DOHH2 (cell line): ENCODE results near the gene EEPD1.

ENCODE experiments used
- H3F3A ChIP-seq: fragments of 200-600 bp; sonication (generic), shearing (Covaris generic); 2 replicates; pipeline ENCODE4 v1.6.0; 2016; ENCODE audit warnings: antibody characterized with exemption, mild to moderate bottlenecking; ENCODE audit not compliant: control insufficient read depth, insufficient read depth
- H3K27ac ChIP-seq: fragments of 200-600 bp; sonication (generic); 2 replicates; pipeline ENCODE4 v1.5.1; 2014; ENCODE audit warnings: low read depth, mild to moderate bottlenecking, low read length, moderate library complexity
- H3K27me3 ChIP-seq: fragments of 200-600 bp; sonication (generic); 2 replicates; pipeline ENCODE4 v1.6.1; 2014; ENCODE audit warnings: mild to moderate bottlenecking, low read length, mixed read lengths; ENCODE audit not compliant: control insufficient read depth
- H3K36me3 ChIP-seq: fragments of 200-600 bp; sonication (generic); 2 replicates; pipeline ENCODE4 v1.6.1; 2014; ENCODE audit warnings: mild to moderate bottlenecking, low read length, moderate library complexity, mixed read lengths; ENCODE audit not compliant: control insufficient read depth
- H3K4me1 ChIP-seq: fragments of 200-600 bp; sonication (generic); 2 replicates; pipeline ENCODE4 v1.6.1; 2014; ENCODE audit warnings: mild to moderate bottlenecking, low read length, mixed read lengths; ENCODE audit not compliant: control insufficient read depth
- H3K4me2 ChIP-seq: fragments of 200-600 bp; sonication (generic); 2 replicates; pipeline ENCODE4 v1.6.0; 2014; ENCODE audit warnings: mild to moderate bottlenecking, low read length, moderate library complexity
- H3K4me3 ChIP-seq: fragments of 200-600 bp; sonication (generic); 2 replicates; pipeline ENCODE4 v1.5.1; 2014; ENCODE audit warnings: mild to moderate bottlenecking, low read length, mixed read lengths
- H3K79me2 ChIP-seq: fragments of 200-600 bp; sonication (generic); 2 replicates; pipeline ENCODE4 v1.6.1; 2014; ENCODE audit warnings: mild to moderate bottlenecking, low read length, mixed read lengths; ENCODE audit not compliant: control insufficient read depth
- H3K9me2 ChIP-seq: fragments of 200-600 bp; sonication (generic); replicated peaks from 2 replicates; pipeline ENCODE4 v1.6.1; 2014; ENCODE audit warnings: mild to moderate bottlenecking, low read length, mixed read lengths; ENCODE audit not compliant: control insufficient read depth
- H3K9me3 ChIP-seq: fragments of 200-600 bp; sonication (generic); 2 replicates; pipeline ENCODE4 v1.6.1; 2014; ENCODE audit warnings: antibody characterized with exemption, low read length, mixed read lengths; ENCODE audit not compliant: control insufficient read depth, insufficient read depth
- H4K20me1 ChIP-seq: fragments of 200-600 bp; sonication (generic); 2 replicates; pipeline ENCODE4 v1.6.0; 2014; ENCODE audit warnings: low read depth, mild to moderate bottlenecking, antibody characterized with exemption, low read length, moderate library complexity; ENCODE audit not compliant: control insufficient read depth, insufficient read depth
- EZH2phosphoT487 ChIP-seq: fragments of 200-600 bp; sonication (generic); IDR thresholded peaks from 2 replicates; pipeline ENCODE4 v1.6.1; 2017; ENCODE audit warnings: borderline replicate concordance, mild to moderate bottlenecking, antibody characterized with exemption, low read length, moderate library complexity, mixed read lengths
- TF ChIP-seq, protein P1 (sequence below): fragments of 200-600 bp; sonication (generic); IDR thresholded peaks from one replicate; pipeline ENCODE4 v1.5.1; 2014; ENCODE audit warnings: antibody characterized with exemption, mild to moderate bottlenecking, low read depth, low read length; ENCODE audit not compliant: poor library complexity, severe bottlenecking

The EEPD1 gene

GRCh38 chr7:36107926-36108631 lies 45.0 kb upstream of the EEPD1 start:
- TF ChIP-seq, protein P1, sequence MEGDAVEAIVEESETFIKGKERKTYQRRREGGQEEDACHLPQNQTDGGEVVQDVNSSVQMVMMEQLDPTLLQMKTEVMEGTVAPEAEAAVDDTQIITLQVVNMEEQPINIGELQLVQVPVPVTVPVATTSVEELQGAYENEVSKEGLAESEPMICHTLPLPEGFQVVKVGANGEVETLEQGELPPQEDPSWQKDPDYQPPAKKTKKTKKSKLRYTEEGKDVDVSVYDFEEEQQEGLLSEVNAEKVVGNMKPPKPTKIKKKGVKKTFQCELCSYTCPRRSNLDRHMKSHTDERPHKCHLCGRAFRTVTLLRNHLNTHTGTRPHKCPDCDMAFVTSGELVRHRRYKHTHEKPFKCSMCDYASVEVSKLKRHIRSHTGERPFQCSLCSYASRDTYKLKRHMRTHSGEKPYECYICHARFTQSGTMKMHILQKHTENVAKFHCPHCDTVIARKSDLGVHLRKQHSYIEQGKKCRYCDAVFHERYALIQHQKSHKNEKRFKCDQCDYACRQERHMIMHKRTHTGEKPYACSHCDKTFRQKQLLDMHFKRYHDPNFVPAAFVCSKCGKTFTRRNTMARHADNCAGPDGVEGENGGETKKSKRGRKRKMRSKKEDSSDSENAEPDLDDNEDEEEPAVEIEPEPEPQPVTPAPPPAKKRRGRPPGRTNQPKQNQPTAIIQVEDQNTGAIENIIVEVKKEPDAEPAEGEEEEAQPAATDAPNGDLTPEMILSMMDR, result no peak
- no peak for TF ChIP-seq EZH2phosphoT487
- no peaks in the 10 kb centered on the region for H3K4me1 ChIP-seq
- no peaks in the 10 kb centered on the region for H3F3A ChIP-seq
- H4K20me1 ChIP-seq, result no peaks in the 10 kb centered on the region
- no peaks in the 10 kb centered on the region for H3K9me3 ChIP-seq
- no peak overlapping the region for H3K4me3 ChIP-seq
- H3K4me2 ChIP-seq, result no peak overlapping the region
- 0 out of 2 replicates have a peak, but pooled peaks cover 4% of the 10 kb centered on the region for H3K27me3 ChIP-seq
- no peaks in the 10 kb centered on the region for H3K79me2 ChIP-seq
- H3K36me3 ChIP-seq, result no peaks in the 10 kb centered on the region
- no peaks in the 10 kb centered on the region for H3K9me2 ChIP-seq
- H3K27ac ChIP-seq, result no peak overlapping the region

DNA sequence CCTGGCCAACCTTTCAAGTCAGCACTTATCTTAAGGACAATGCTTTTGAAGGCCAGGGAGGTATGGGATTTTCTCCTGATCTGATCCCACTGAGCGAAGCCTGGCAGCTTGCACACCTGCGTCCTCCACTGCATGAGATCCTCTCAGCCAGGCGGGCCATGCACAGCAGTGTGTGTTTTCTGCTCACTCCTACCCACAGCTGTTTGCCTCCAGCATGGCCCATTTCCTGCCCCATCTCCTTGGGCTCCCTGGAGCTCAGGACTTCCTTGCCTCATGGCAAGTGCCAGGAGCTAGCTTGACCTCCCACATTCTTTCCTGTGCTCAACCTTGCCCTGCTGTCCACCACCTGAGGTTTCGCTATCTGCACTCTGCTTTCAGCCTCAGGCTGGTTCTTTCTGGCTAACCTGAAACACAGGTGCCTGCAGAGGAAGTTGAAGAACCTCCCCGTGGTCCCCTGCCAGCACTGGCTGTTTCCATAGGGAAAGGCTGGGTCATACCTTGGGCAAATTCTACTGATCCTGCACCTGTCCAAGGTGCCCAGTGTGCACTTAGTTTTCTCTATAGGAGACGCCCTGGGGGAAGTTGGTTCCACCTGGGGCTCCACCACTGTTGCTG lies 43.9 kb upstream of the EEPD1 start:
- Histone ChIP-seq H3K27me3 (0 out of 2 replicates have a peak, but pooled peaks cover 4% of the 10 kb centered on the region), H4K20me1 (no peaks in the 10 kb centered on the region), H3K9me3 (no peaks in the 10 kb centered on the region), H3K9me2 (no peaks in the 10 kb centered on the region), H3K4me3 (no peak overlapping the region), H3K4me2 (no peak overlapping the region), H3F3A (no peaks in the 10 kb centered on the region), H3K36me3 (no peaks in the 10 kb centered on the region), H3K79me2 (no peaks in the 10 kb centered on the region), H3K4me1 (no peaks in the 10 kb centered on the region), H3K27ac (no peak overlapping the region)
- no peak for TF ChIP-seq EZH2phosphoT487
- TF ChIP-seq, protein P1, result no peak

- Histone ChIP-seq H3K79me2 (no peaks in the 10 kb centered on the region), H3K27me3 (0 out of 2 replicates have a peak, but pooled peaks cover 7% of the 10 kb centered on the region), H3F3A (no peaks in the 10 kb centered on the region), H3K4me3 (no peak overlapping the region), H3K4me1 (no peaks in the 10 kb centered on the region), H3K36me3 (no peaks in the 10 kb centered on the region), H3K27ac (no peak overlapping the region), H3K9me2 (no peaks in the 10 kb centered on the region), H4K20me1 (no peaks in the 10 kb centered on the region), H3K9me3 (no peaks in the 10 kb centered on the region), H3K4me2 (no peak overlapping the region)
- TF ChIP-seq EZH2phosphoT487, result no peak
- TF ChIP-seq, protein P1, result no peak
Measured at GRCh38 chr7:36110584-36110983, 42.5 kb upstream of the EEPD1 start.
